Fibroblast of lung (primary cell): ENCODE results near the gene TMEM255B. TPM values are rescaled to one million over a fixed set of nuclear protein-coding genes. Genes with fewer than 3 reads are reported as not detected.

ENCODE experiments used
- DNase-seq, 2 donors: peaks; one replicate each; pipeline versions ENCODE4 v3.0.0 to v3.0.0-alpha.2; 2010; ENCODE audit warnings: low read depth in 2 of 2
- H2AFZ ChIP-seq: 2 replicates; pipeline ENCODE4 v1.5.1; 2012; ENCODE audit warnings: low read length, control low read depth, inconsistent platforms
- H3K27ac ChIP-seq: 2 replicates; pipeline ENCODE4 v1.5.1; 2011; ENCODE audit warnings: low read length, control low read depth; ENCODE audit not compliant: insufficient read depth
- H3K27me3 ChIP-seq: 2 replicates; pipeline ENCODE4 v1.5.1; 2011; ENCODE audit warnings: mild to moderate bottlenecking, low read length; ENCODE audit not compliant: control insufficient read depth, insufficient read depth
- H3K36me3 ChIP-seq: 2 replicates; pipeline ENCODE4 v1.5.1; 2011; ENCODE audit warnings: low read length; ENCODE audit not compliant: control insufficient read depth, insufficient read depth
- H3K4me1 ChIP-seq: 2 replicates; pipeline ENCODE4 v1.5.1; 2011; ENCODE audit warnings: low read length; ENCODE audit not compliant: control insufficient read depth, insufficient read depth; ENCODE audit errors: extremely low read depth
- H3K4me2 ChIP-seq: 2 replicates; pipeline ENCODE4 v1.5.1; 2011; ENCODE audit warnings: low read length, control low read depth; ENCODE audit not compliant: insufficient read depth; ENCODE audit errors: extremely low read depth
- H3K4me3 ChIP-seq, 4 experiments: fragments of 200-600 bp in 1 of 4; sonication (generic) in 1 of 4; replicated peaks in 1 of 4; 2 replicates each; pipeline ENCODE4 v1.5.1; 2011 to 2016; ENCODE audit warnings: low read length in 4 of 4, low read depth in 3 of 4, mild to moderate bottlenecking in 3 of 4, control low read depth in 2 of 4, inconsistent platforms in 1 of 4, mixed read lengths in 1 of 4; ENCODE audit not compliant: insufficient read depth in 1 of 4; ENCODE audit errors: control extremely low read depth in 1 of 4
- H3K79me2 ChIP-seq: 2 replicates; pipeline ENCODE4 v1.5.1; 2012; ENCODE audit warnings: mild to moderate bottlenecking, low read length, inconsistent platforms; ENCODE audit not compliant: control insufficient read depth, insufficient read depth
- H3K9ac ChIP-seq: 2 replicates; pipeline ENCODE4 v1.5.1; 2011; ENCODE audit warnings: mild to moderate bottlenecking, low read length, control low read depth; ENCODE audit not compliant: insufficient read depth
- H3K9me3 ChIP-seq: 2 replicates; pipeline ENCODE4 v1.5.1; 2012; ENCODE audit warnings: low read depth, low read length; ENCODE audit not compliant: control insufficient read depth, insufficient read depth
- H4K20me1 ChIP-seq: 2 replicates; pipeline ENCODE4 v1.5.1; 2011; ENCODE audit warnings: low read length; ENCODE audit not compliant: control insufficient read depth, insufficient read depth; ENCODE audit errors: extremely low read depth
- CTCF ChIP-seq, 2 donors: IDR thresholded peaks in 1 of 2; conservative IDR thresholded peaks in 1 of 2; 1 replicate in 1 of 2; 2 replicates in 1 of 2; pipeline ENCODE4 v1.5.1; 2011 to 2012; ENCODE audit warnings: low read length in 2 of 2, control low read depth in 1 of 2, inconsistent platforms in 1 of 2, low read depth in 1 of 2, mild to moderate bottlenecking in 1 of 2
- EZH2 ChIP-seq: IDR thresholded peaks from 2 replicates; pipeline ENCODE4 v1.5.1; 2012; ENCODE audit warnings: low read length, control low read depth, mild to moderate bottlenecking; ENCODE audit errors: missing control alignments
- polyA plus RNA-seq, 2 donors: library from polyadenylated mRNA; depleted of rRNA in 1 of 2; stranded (reverse) in 1 of 2; unstranded in 1 of 2; fragments of >200 nt; gene quantifications; 2 replicates each; pipeline ENCODE4 v1.2.1, GENCODE V29; 2011 to 2012; ENCODE audit warnings: missing spikeins in 1 of 2
- total RNA-seq: library from RNA; depleted of rRNA; stranded (reverse); fragments of >200 nt; gene quantifications from 2 replicates; pipeline ENCODE4 v1.2.1, GENCODE V29; 2014

Gene TMEM255B
- total and polyA plus RNA-seq, 2 donors (not counting 1 experiment from before 2014, with no cell fraction given), result 2.4 to 10.4 TPM

DNA sequence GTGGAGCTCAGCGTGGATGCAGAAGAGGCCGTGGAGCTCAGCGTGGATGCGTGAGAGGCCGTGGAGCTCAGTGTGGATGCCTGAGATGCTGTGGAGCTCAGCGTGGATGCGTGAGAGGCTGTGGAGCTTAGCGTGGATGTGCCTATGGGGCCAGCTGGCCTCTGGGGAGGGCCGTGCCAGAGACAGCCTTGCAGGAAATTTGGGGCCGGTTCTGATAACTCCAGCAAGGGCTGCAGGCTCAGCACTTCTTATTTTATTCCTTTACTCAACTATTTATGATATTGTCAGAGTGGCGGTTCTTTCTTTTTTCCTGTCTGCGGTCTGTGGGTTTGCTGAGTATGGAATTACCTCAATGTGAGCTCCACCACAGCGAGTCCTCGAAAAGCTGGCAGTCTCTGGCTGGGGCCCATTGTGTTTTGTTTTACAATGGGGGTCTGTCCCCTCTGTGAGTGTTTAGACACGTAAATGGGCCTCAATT, 17.8 kb upstream of the TMEM255B start:
- peak in 1 of 2 donors; percentile 42 for DNase-seq
- Histone ChIP-seq H3K9ac (no peak overlapping the region), H3K27ac (no peak overlapping the region), H4K20me1 (no peaks in the 10 kb centered on the region), H3K27me3 (no peaks in the 10 kb centered on the region), H3K36me3 (no peaks in the 10 kb centered on the region), H3K4me1 (no peaks in the 10 kb centered on the region), H3K79me2 (no peaks in the 10 kb centered on the region), H3K4me2 (no peak overlapping the region), H3K9me3 (no peaks in the 10 kb centered on the region), H3K4me3 (no peak overlapping the region), H2AFZ (no peak overlapping the region)
- TF ChIP-seq CTCF (conservative IDR thresholded peaks at IDR 0.05 in 1 of 2, IDR thresholded peaks at IDR 0.05 in 1 of 2; ENCODE audit: low read depth in 1 of 2, low read length in 2 of 2) (no peak), EZH2 (no peak)

- H3K79me2 ChIP-seq, result no peaks in the 10 kb centered on the region
- no peaks in the 10 kb centered on the region for H3K27me3 ChIP-seq
- H4K20me1 ChIP-seq, result no peaks in the 10 kb centered on the region
- no peak overlapping the region for H3K27ac ChIP-seq
- no peaks in the 10 kb centered on the region for H3K9me3 ChIP-seq
- DNase-seq, result peak; percentile 22 to 78
- H3K4me1 ChIP-seq, result no peaks in the 10 kb centered on the region
- H3K4me3 ChIP-seq, result no peak overlapping the region
- H3K36me3 ChIP-seq, result no peaks in the 10 kb centered on the region
- no peak overlapping the region for H2AFZ ChIP-seq
- H3K4me2 ChIP-seq, result no peak overlapping the region
- no peak for TF ChIP-seq EZH2
- TF ChIP-seq CTCF (conservative IDR thresholded peaks at IDR 0.05 in 1 of 2, IDR thresholded peaks at IDR 0.05 in 1 of 2; ENCODE audit: low read depth in 1 of 2, low read length in 2 of 2), result peak in 1 of 2 donors; percentile 40
- H3K9ac ChIP-seq, result no peak overlapping the region
These were observed 17.0 kb upstream of the TMEM255B start for GRCh38 chr13:113742000-113742441.

- no peak overlapping the region for H2AFZ ChIP-seq
- TF ChIP-seq CTCF (conservative IDR thresholded peaks at IDR 0.05 in 1 of 2, IDR thresholded peaks at IDR 0.05 in 1 of 2; ENCODE audit: low read depth in 1 of 2, low read length in 2 of 2) (no peak), EZH2 (no peak)
- no peak overlapping the region for H3K4me3 ChIP-seq
- H3K27me3 ChIP-seq, result no peaks in the 10 kb centered on the region
- no peak overlapping the region for H3K27ac ChIP-seq
- DNase-seq, result no peak
- H3K4me2 ChIP-seq, result no peak overlapping the region
- no peaks in the 10 kb centered on the region for H3K4me1 ChIP-seq
- H3K9ac ChIP-seq, result no peak overlapping the region
- no peaks in the 10 kb centered on the region for H4K20me1 ChIP-seq
- no peaks in the 10 kb centered on the region for H3K79me2 ChIP-seq
- H3K9me3 ChIP-seq, result no peaks in the 10 kb centered on the region
- H3K36me3 ChIP-seq, result no peaks in the 10 kb centered on the region
These were observed 16.4 kb upstream of the TMEM255B start for GRCh38 chr13:113742445-113743120.
